Loucy (cell line): ENCODE results near the gene SEMA4C.

Experiments used
- EZH2phosphoT487 ChIP-seq: fragments of 200-600 bp; IDR thresholded peaks from 2 replicates; pipeline ENCODE4 v1.6.1; 2018; ENCODE audit warnings: antibody characterized with exemption, mild to moderate bottlenecking, moderate library complexity, borderline replicate concordance
- TF ChIP-seq, protein P1 (sequence below): fragments of 200-600 bp; sonication (generic); conservative IDR thresholded peaks from 2 replicates; pipeline ENCODE4 v1.5.1; 2014; ENCODE audit warnings: mild to moderate bottlenecking, antibody characterized with exemption, low read length

DNA sequence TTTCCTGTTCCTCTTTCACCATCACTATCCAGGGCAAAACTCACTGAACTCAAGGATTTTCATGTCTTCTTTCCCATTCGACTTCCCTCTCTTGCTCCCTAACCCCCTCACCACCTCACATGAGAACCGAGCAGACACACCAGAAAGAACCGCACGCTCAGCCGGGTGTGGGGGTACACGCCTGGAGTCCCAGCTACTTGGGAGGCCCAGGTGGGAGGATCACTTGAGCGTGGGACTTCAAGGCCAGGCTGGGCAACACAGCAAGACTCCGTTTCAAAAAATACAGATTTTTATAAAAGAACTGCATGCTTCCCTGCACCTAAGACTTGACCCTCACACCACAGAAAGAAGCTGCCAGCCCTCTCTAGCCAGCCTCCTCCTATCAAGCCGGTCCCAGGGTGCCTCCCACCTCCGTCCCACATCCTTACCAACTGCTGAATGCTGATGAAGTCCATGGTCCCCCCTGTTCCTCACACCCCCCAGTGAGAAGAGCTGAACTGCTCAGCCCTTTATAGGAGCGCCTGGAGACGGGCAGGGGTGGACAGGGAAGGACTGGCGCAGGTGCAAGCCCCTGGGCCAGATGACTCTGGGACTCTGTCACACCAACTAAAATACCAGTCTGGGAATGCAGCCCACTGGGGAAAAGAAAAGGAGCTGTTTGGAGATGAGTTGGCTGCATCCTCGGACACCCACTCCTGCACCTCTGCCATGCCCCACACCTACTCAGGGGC, 26.2 kb downstream of the SEMA4C start, which contains the start of gene ANKRD23:
- TF ChIP-seq, protein P1, sequence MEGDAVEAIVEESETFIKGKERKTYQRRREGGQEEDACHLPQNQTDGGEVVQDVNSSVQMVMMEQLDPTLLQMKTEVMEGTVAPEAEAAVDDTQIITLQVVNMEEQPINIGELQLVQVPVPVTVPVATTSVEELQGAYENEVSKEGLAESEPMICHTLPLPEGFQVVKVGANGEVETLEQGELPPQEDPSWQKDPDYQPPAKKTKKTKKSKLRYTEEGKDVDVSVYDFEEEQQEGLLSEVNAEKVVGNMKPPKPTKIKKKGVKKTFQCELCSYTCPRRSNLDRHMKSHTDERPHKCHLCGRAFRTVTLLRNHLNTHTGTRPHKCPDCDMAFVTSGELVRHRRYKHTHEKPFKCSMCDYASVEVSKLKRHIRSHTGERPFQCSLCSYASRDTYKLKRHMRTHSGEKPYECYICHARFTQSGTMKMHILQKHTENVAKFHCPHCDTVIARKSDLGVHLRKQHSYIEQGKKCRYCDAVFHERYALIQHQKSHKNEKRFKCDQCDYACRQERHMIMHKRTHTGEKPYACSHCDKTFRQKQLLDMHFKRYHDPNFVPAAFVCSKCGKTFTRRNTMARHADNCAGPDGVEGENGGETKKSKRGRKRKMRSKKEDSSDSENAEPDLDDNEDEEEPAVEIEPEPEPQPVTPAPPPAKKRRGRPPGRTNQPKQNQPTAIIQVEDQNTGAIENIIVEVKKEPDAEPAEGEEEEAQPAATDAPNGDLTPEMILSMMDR, result no peak
- no peak for TF ChIP-seq EZH2phosphoT487
